Astrocyte of the hippocampus (primary cell): Measurements from ENCODE around the gene AHRR.
A peak's percentile ranks its signal among the peaks of the same experiment; 100 is the strongest.
"Not testable (repeated sequence)": the region's sequence is repeated elsewhere in the genome, so short reads cannot be mapped to it uniquely, and the experiment has no call there.

Experiments
- DNase-seq: peaks from one replicate; pipeline ENCODE4 v3.0.0; 2011; ENCODE audit warnings: low read depth, low spot score

The AHRR gene

GRCh38 chr5:321230-321725 is at the start of gene AHRR:
TSS of gene AHRR (plus strand) at chr5:321714. CDS start at chr5:343903, 22,189 bp downstream.
- DNase-seq, result peak; percentile 92

GRCh38 chr5:271828-272167 is 49.7 kb upstream of the AHRR start:
- DNase-seq, result not testable (repeated sequence)

GRCh38 chr5:273091-273490 is 48.4 kb upstream of the AHRR start:
- DNase-seq, result not testable (repeated sequence)

GRCh38 chr5:273491-273890 is 48.0 kb upstream of the AHRR start:
- not testable (repeated sequence) for DNase-seq

GRCh38 chr5:274346-274745 is 47.2 kb upstream of the AHRR start:
- not testable (repeated sequence) for DNase-seq

- DNase-seq, result no peak
Observed at GRCh38 chr5:278646-279045, 42.9 kb upstream of the AHRR start.

GRCh38 chr5:279051-279665 is 42.4 kb upstream of the AHRR start:
- not testable (repeated sequence) for DNase-seq

GRCh38 chr5:285991-286557 is 35.4 kb upstream of the AHRR start:
- no peak for DNase-seq

- not testable (repeated sequence) for DNase-seq
Observed at GRCh38 chr5:290200-290599, 31.3 kb upstream of the AHRR start.

GRCh38 chr5:291345-291744 is 30.2 kb upstream of the AHRR start:
- DNase-seq, result not testable (repeated sequence)

GRCh38 chr5:294788-295187 is 26.7 kb upstream of the AHRR start:
- not testable (repeated sequence) for DNase-seq

- not testable (repeated sequence) for DNase-seq
Observed at GRCh38 chr5:296207-296606, 25.3 kb upstream of the AHRR start.

GRCh38 chr5:296954-297353 is 24.6 kb upstream of the AHRR start:
- DNase-seq, result peak; percentile 67

- not testable (repeated sequence) for DNase-seq
Observed at GRCh38 chr5:297448-297847, 24.1 kb upstream of the AHRR start.

- DNase-seq, result not testable (repeated sequence)
Observed at GRCh38 chr5:297991-298736, 23.4 kb upstream of the AHRR start.

- DNase-seq, result no peak
Observed at GRCh38 chr5:298737-299125, 22.8 kb upstream of the AHRR start.

- DNase-seq, result not testable (repeated sequence)
Observed at GRCh38 chr5:299921-300320, 21.6 kb upstream of the AHRR start.

- DNase-seq, result not testable (repeated sequence)
Observed at GRCh38 chr5:300691-301435, 20.7 kb upstream of the AHRR start.

- DNase-seq, result not testable (repeated sequence)
Observed at GRCh38 chr5:302416-302815, 19.1 kb upstream of the AHRR start.

GRCh38 chr5:302966-303365 is 18.5 kb upstream of the AHRR start:
- DNase-seq, result no peak

GRCh38 chr5:303741-304140 is 17.8 kb upstream of the AHRR start:
- DNase-seq, result not testable (repeated sequence)

GRCh38 chr5:305050-305449 is 16.5 kb upstream of the AHRR start:
- no peak for DNase-seq
